RCC 7860 (cell line): ENCODE measurements around the gene PRUNE1.

Experiments
- DNase-seq: peaks from one replicate; pipeline ENCODE4 v3.0.0-alpha.2; 2015; ENCODE audit warnings: low spot score
- FAIRE-seq: peaks from 2 replicates; lab custom pipeline; 2012; peaks lifted over from hg19 to GRCh38; lab: Jason Lieb, UNC

PRUNE1 gene

DNA sequence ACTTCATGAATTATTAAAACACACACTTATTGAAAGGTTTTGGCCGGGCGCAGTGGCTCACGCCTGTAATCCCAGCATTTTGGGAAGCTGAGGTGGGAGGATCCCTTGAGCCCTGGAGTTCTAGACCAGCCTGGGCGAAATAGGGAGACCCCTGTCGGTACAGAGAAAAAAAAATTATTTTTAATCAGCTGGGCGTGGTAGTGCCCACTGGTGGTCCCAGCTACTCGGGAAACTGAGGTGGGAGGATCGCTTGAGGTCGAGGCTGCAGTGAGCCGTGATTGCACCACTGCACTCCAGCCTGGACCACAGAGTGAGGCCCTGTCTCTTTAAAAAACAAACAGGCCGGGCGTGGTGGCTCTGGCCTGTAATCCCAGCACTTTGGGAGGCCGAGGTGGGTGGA is 64.0 kb downstream of the PRUNE1 start:
- DNase-seq (no peak), FAIRE-seq (no peak)
